Trophoblast cell (in vitro differentiated cells and primary cell): Measurements from ENCODE around the gene FRMD6.

Experiments
- DNase-seq, 2 donors: peaks; one replicate each; pipeline ENCODE4 v3.0.0-alpha.2; 2016
- H2AFZ ChIP-seq: 2 replicates; pipeline ENCODE4 v1.6.1; 2013; ENCODE audit warnings: low read length, moderate library complexity, mild to moderate bottlenecking; ENCODE audit not compliant: insufficient read depth, poor library complexity
- H2AK5ac ChIP-seq: 2 replicates; pipeline ENCODE4 v1.6.1; 2013; ENCODE audit warnings: mild to moderate bottlenecking, low read length
- H2BK120ac ChIP-seq: 2 replicates; pipeline ENCODE4 v1.6.1; 2013; ENCODE audit warnings: low read length, mild to moderate bottlenecking, moderate library complexity; ENCODE audit not compliant: insufficient read depth, poor library complexity
- H2BK12ac ChIP-seq: 2 replicates; pipeline ENCODE4 v1.6.1; 2013; ENCODE audit warnings: mild to moderate bottlenecking, low read length, moderate library complexity
- H2BK5ac ChIP-seq: 2 replicates; pipeline ENCODE4 v1.6.1; 2013; ENCODE audit warnings: low read length, low read depth, moderate library complexity, mild to moderate bottlenecking; ENCODE audit not compliant: poor library complexity
- H3K14ac ChIP-seq: 2 replicates; pipeline ENCODE4 v1.6.1; 2013; ENCODE audit warnings: mild to moderate bottlenecking, low read length
- H3K18ac ChIP-seq: 2 replicates; pipeline ENCODE4 v1.6.1; 2013; ENCODE audit warnings: mild to moderate bottlenecking, low read length
- H3K23ac ChIP-seq: 2 replicates; pipeline ENCODE4 v1.6.1; 2013; ENCODE audit warnings: low read length
- H3K27ac ChIP-seq: 2 replicates; pipeline ENCODE4 v1.5.1; 2013; ENCODE audit warnings: low read depth, mild to moderate bottlenecking, inconsistent platforms, low read length, moderate library complexity
- H3K27me3 ChIP-seq: 2 replicates; pipeline ENCODE4 v1.6.1; 2013; ENCODE audit warnings: inconsistent platforms, mild to moderate bottlenecking, low read length, moderate library complexity; ENCODE audit not compliant: insufficient read depth
- H3K36me3 ChIP-seq, 2 experiments: 1 replicate in 1 of 2; 2 replicates in 1 of 2; pipeline ENCODE4 v1.6.1; 2013; ENCODE audit warnings: low read length in 2 of 2, mild to moderate bottlenecking in 2 of 2, moderate library complexity in 1 of 2; ENCODE audit not compliant: insufficient read depth in 2 of 2, control insufficient read depth in 1 of 2
- H3K4ac ChIP-seq: 2 replicates; pipeline ENCODE4 v1.6.1; 2013; ENCODE audit warnings: low read depth, mild to moderate bottlenecking, low read length, moderate library complexity
- H3K4me1 ChIP-seq, 2 experiments: 1 replicate in 1 of 2; 2 replicates in 1 of 2; pipeline ENCODE4 v1.6.1; 2013; ENCODE audit warnings: low read length in 2 of 2, mild to moderate bottlenecking in 2 of 2, moderate library complexity in 1 of 2; ENCODE audit not compliant: insufficient read depth in 2 of 2, control insufficient read depth in 1 of 2
- H3K4me2 ChIP-seq: 2 replicates; pipeline ENCODE4 v1.6.1; 2013; ENCODE audit warnings: inconsistent platforms, mild to moderate bottlenecking, low read length, moderate library complexity
- H3K4me3 ChIP-seq: 2 replicates; pipeline ENCODE4 v1.5.1; 2013; ENCODE audit warnings: mild to moderate bottlenecking, low read depth, low read length, inconsistent platforms
- H3K79me1 ChIP-seq: one replicate; pipeline ENCODE4 v1.6.1; 2013; ENCODE audit warnings: low read length
- H3K79me2 ChIP-seq: 2 replicates; pipeline ENCODE4 v1.6.1; 2013; ENCODE audit warnings: low read length, mild to moderate bottlenecking; ENCODE audit not compliant: control insufficient read depth, insufficient read depth, poor library complexity
- H3K9ac ChIP-seq: 2 replicates; pipeline ENCODE4 v1.6.1; 2013; ENCODE audit warnings: mild to moderate bottlenecking, low read length
- H3K9me3 ChIP-seq: 2 replicates; pipeline ENCODE4 v1.6.1; 2013; ENCODE audit warnings: low read depth, mild to moderate bottlenecking, control low read depth, inconsistent platforms, low read length; ENCODE audit not compliant: insufficient read depth
- H4K12ac ChIP-seq: 2 replicates; pipeline ENCODE4 v1.6.1; 2013; ENCODE audit warnings: low read depth, mild to moderate bottlenecking, low read length, moderate library complexity
- H4K8ac ChIP-seq: 2 replicates; pipeline ENCODE4 v1.6.1; 2013; ENCODE audit warnings: low read depth, mild to moderate bottlenecking, low read length, moderate library complexity
- H4K91ac ChIP-seq: one replicate; pipeline ENCODE4 v1.6.1; 2013; ENCODE audit warnings: low read depth, mild to moderate bottlenecking, low read length, moderate library complexity
- WGBS: extraction: QIAGEN DNeasy Blood & Tissue Kit; methylation state at CpG from one replicate; pipeline ENCODE4 v1.1.7; 2013; ENCODE audit warnings: missing lambda C conversion rate; ENCODE audit not compliant: insufficient read length, insufficient coverage; ENCODE audit errors: extremely low coverage; 5-methylcytosine and 5-hydroxymethylcytosine counted together

Gene FRMD6

DNA sequence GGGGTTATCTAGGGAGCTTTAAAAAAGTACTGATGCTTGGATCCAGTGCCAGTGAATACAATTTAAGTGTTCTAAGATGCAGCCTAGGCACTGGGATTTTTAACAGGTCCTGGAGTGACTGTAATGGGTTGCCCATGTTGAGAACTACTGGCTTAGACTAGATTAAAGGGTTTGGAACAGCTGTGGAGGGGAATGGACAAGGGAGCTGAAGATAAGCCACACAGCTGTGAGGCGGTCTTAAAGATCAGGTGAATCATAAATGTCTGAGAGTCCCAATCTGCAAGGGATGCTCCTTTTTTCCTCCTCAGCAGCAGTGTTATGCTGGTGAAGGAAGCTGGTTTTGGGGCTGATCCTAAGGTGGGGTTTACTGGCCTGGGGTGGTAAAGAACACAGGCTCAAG, 35.5 kb upstream of the FRMD6 start:
- Histone ChIP-seq H3K4ac (no peak overlapping the region), H3K79me2 (no peaks in the 10 kb centered on the region), H2BK120ac (peak overlapping the region; percentile 52), H3K9ac (no peak overlapping the region), H3K23ac (no peak overlapping the region), H3K14ac (peak overlapping the region; percentile 42), H3K4me3 (no peak overlapping the region), H3K4me1 (peaks cover 7 to 8% of the 10 kb centered on the region in 2 experiments), H3K4me2 (no peak overlapping the region), H4K8ac (peak overlapping the region; percentile 42), H4K91ac (peak overlapping the region; percentile 33), H2BK12ac (peak overlapping the region; percentile 90), H2AFZ (no peak overlapping the region), H4K12ac (no peak overlapping the region), H3K27ac (peak overlapping the region; percentile 36), H3K79me1 (peaks cover 9% of the 10 kb centered on the region), H2BK5ac (no peak overlapping the region), H3K18ac (no peak overlapping the region), H3K9me3 (no peaks in the 10 kb centered on the region), H2AK5ac (no peak overlapping the region), H3K36me3 (no peaks in the 10 kb centered on the region), H3K27me3 (no peaks in the 10 kb centered on the region)
- no CpG with 5 or more reads among the region's 1 CpG for WGBS
- no peak for DNase-seq

DNA sequence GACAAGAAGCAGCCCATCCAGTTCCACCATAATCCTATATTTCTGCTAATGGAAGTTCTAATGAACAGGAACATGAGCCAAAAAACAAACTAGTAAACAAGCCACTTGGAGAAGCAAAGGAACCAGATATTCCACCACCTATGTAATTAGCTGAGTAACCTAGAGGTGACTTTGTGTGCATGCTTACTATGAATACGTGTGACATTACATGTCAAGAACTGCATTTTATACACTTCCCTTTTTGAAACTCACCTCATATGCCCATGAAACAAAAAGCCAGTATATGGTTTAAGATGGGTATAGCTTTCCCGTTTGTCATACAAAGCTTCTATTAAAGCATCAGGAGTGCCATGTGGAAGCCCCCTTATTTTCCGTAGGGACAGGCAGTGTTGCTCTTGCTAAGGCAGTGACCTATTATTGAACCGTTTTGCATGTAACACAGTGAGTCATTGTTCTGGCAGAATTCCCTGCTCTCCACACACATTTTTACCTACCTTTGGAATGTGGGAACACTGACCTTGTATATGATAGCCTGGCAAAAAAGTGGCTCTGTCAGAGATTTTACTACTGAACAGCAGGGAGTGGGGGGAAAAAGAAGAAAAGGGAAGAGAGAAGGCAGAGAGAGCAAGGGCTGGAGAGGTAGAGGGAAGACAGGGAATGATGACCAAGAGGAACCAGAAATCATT, 34.8 kb upstream of the FRMD6 start:
- peak overlapping the region; percentile 36 for H3K27ac ChIP-seq
- H4K91ac ChIP-seq = no peak overlapping the region
- H3K23ac ChIP-seq = no peak overlapping the region
- peak overlapping the region; percentile 42 for H3K14ac ChIP-seq
- H3K27me3 ChIP-seq = no peaks in the 10 kb centered on the region
- peak overlapping the region; percentile 42 for H4K8ac ChIP-seq
- no peak overlapping the region for H2AK5ac ChIP-seq
- no peak overlapping the region for H2AFZ ChIP-seq
- H2BK5ac ChIP-seq = no peak overlapping the region
- no peak overlapping the region for H3K4ac ChIP-seq
- peak overlapping the region; percentile 52 for H2BK120ac ChIP-seq
- WGBS = no CpG with 5 or more reads among the region's 4 CpGs
- no peak for DNase-seq
- H3K4me3 ChIP-seq = no peak overlapping the region
- H3K79me1 ChIP-seq = peaks cover 9% of the 10 kb centered on the region
- H3K36me3 ChIP-seq = no peaks in the 10 kb centered on the region
- peaks cover 7 to 8% of the 10 kb centered on the region in 2 experiments for H3K4me1 ChIP-seq
- H3K79me2 ChIP-seq = no peaks in the 10 kb centered on the region
- H3K18ac ChIP-seq = no peak overlapping the region
- H3K4me2 ChIP-seq = no peak overlapping the region
- H4K12ac ChIP-seq = no peak overlapping the region
- peak overlapping the region; percentile 90 for H2BK12ac ChIP-seq
- H3K9ac ChIP-seq = no peak overlapping the region
- no peaks in the 10 kb centered on the region for H3K9me3 ChIP-seq

DNA sequence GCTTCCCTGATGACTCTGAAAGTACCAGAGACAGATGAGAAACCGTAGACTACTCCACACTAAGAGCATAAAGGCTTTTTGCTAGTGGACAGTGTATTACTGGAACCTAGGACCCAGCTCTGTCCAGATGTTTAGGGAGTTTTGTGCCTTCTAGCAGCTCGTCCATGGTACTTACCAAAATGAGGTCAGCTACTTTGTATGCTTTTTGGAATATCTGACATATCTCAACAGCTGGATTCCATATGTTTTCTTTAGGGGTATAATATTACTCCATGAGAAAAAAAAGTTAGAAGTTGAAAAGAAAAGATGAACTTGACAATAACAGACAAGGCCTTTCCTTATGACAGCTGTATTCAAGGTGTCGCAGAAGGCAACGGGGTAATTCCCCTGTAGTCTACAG, 32.1 kb upstream of the FRMD6 start:
- H4K91ac ChIP-seq = no peak overlapping the region
- H3K4me1 ChIP-seq = peaks cover 8 to 11% of the 10 kb centered on the region in 2 experiments
- no peak overlapping the region for H3K9ac ChIP-seq
- H2AFZ ChIP-seq = no peak overlapping the region
- no peak overlapping the region for H3K4me2 ChIP-seq
- H3K4me3 ChIP-seq = no peak overlapping the region
- no peak overlapping the region for H4K8ac ChIP-seq
- no peak overlapping the region for H2BK120ac ChIP-seq
- no peaks in the 10 kb centered on the region for H3K27me3 ChIP-seq
- no peaks in the 10 kb centered on the region for H3K79me2 ChIP-seq
- H3K36me3 ChIP-seq = no peaks in the 10 kb centered on the region
- no peak for DNase-seq
- H3K18ac ChIP-seq = no peak overlapping the region
- H4K12ac ChIP-seq = no peak overlapping the region
- H3K27ac ChIP-seq = no peak overlapping the region
- no peak overlapping the region for H2BK12ac ChIP-seq
- no peak overlapping the region for H3K4ac ChIP-seq
- no peak overlapping the region for H2BK5ac ChIP-seq
- no CpG with 5 or more reads among the region's 4 CpGs for WGBS
- H3K14ac ChIP-seq = no peak overlapping the region
- no peak overlapping the region for H3K23ac ChIP-seq
- H3K9me3 ChIP-seq = no peaks in the 10 kb centered on the region
- H2AK5ac ChIP-seq = no peak overlapping the region
- peaks cover 10% of the 10 kb centered on the region for H3K79me1 ChIP-seq

DNA sequence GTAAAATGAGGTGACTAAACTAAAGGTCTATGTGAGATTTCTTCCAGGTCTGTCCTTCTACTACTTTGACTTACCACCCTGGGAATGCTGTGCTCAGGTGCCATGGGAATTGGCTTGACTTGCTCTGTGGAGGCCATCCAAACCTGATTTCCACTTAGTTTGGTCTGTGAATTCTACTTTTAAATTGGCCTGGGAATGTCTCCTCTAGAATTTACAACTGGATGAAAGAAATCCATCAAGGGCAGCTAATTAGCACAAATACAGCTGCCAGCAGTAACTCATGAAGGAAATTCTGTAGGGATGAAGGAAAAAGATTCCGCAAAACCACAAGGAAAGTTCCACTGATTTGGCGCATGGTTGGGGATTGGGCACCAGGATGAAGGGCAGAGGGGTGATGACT, 31.7 kb upstream of the FRMD6 start:
- no peak overlapping the region for H3K4me2 ChIP-seq
- H4K91ac ChIP-seq = no peak overlapping the region
- no peak overlapping the region for H3K4me3 ChIP-seq
- no peaks in the 10 kb centered on the region for H3K79me2 ChIP-seq
- no peak overlapping the region for H3K23ac ChIP-seq
- H3K36me3 ChIP-seq = no peaks in the 10 kb centered on the region
- H3K9me3 ChIP-seq = no peaks in the 10 kb centered on the region
- WGBS = no CpG with 5 or more reads among the region's 2 CpGs
- no peak overlapping the region for H2BK120ac ChIP-seq
- H3K79me1 ChIP-seq = peaks cover 10% of the 10 kb centered on the region
- no peak overlapping the region for H2BK12ac ChIP-seq
- H3K14ac ChIP-seq = no peak overlapping the region
- no peak overlapping the region for H2AK5ac ChIP-seq
- peaks cover 8 to 11% of the 10 kb centered on the region in 2 experiments for H3K4me1 ChIP-seq
- H3K27me3 ChIP-seq = no peaks in the 10 kb centered on the region
- no peak overlapping the region for H2BK5ac ChIP-seq
- no peak overlapping the region for H3K4ac ChIP-seq
- H4K12ac ChIP-seq = no peak overlapping the region
- H3K27ac ChIP-seq = no peak overlapping the region
- no peak overlapping the region for H2AFZ ChIP-seq
- no peak overlapping the region for H3K18ac ChIP-seq
- H3K9ac ChIP-seq = no peak overlapping the region
- no peak overlapping the region for H4K8ac ChIP-seq
- DNase-seq = no peak
